IPS-NIHi7 (cell line): ENCODE measurements around the gene CACHD1.
"Not testable (repeated sequence)": the region's sequence is repeated elsewhere in the genome, so short reads cannot be mapped to it uniquely, and the experiment has no call there.

Experiments used
- DNase-seq: peaks from one replicate; pipeline ENCODE4 v3.0.0; 2012; ENCODE audit warnings: mixed read lengths; ENCODE audit errors: extremely low spot score

Gene CACHD1

GRCh38 chr1:64588876-64589275 lies 118.9 kb downstream of the CACHD1 start:
- no peak for DNase-seq

GRCh38 chr1:64590316-64590715 lies 120.4 kb downstream of the CACHD1 start:
- DNase-seq: no peak

GRCh38 chr1:64594446-64594845 lies 124.5 kb downstream of the CACHD1 start:
- no peak for DNase-seq

GRCh38 chr1:64595871-64596515 lies 126.1 kb downstream of the CACHD1 start:
- peak; percentile 15 for DNase-seq

GRCh38 chr1:64597113-64597512 lies 127.2 kb downstream of the CACHD1 start:
- no peak for DNase-seq

GRCh38 chr1:64598100-64598571 lies 128.2 kb downstream of the CACHD1 start:
- peak; percentile 43 for DNase-seq

- no peak for DNase-seq
These were observed 129.3 kb downstream of the CACHD1 start for GRCh38 chr1:64599242-64599641.

- no peak for DNase-seq
These were observed 131.3 kb downstream of the CACHD1 start for GRCh38 chr1:64601207-64601606.

GRCh38 chr1:64608005-64608650 lies 138.2 kb downstream of the CACHD1 start:
- DNase-seq: no peak

- no peak for DNase-seq
These were observed 138.7 kb downstream of the CACHD1 start for GRCh38 chr1:64608651-64609048.

GRCh38 chr1:64610950-64611349 lies 141.0 kb downstream of the CACHD1 start:
- DNase-seq: not testable (repeated sequence)

- DNase-seq: no peak
These were observed 146.1 kb downstream of the CACHD1 start for GRCh38 chr1:64616039-64616438.

GRCh38 chr1:64623750-64624191 lies 153.8 kb downstream of the CACHD1 start:
- no peak for DNase-seq

- DNase-seq: no peak
These were observed 154.3 kb downstream of the CACHD1 start for GRCh38 chr1:64624218-64624713.

GRCh38 chr1:64624808-64625207 lies 154.9 kb downstream of the CACHD1 start:
- DNase-seq: no peak

GRCh38 chr1:64630611-64631010 lies 160.7 kb downstream of the CACHD1 start:
- DNase-seq: no peak

GRCh38 chr1:64631346-64632034 lies 161.6 kb downstream of the CACHD1 start:
- DNase-seq: no peak

GRCh38 chr1:64632936-64633335 lies 163.0 kb downstream of the CACHD1 start:
- DNase-seq: no peak

GRCh38 chr1:64645735-64646134 lies 175.8 kb downstream of the CACHD1 start:
- peak; percentile 17 for DNase-seq

- no peak for DNase-seq
These were observed 180.5 kb downstream of the CACHD1 start for GRCh38 chr1:64650411-64650810.

- DNase-seq: no peak
These were observed 181.9 kb downstream of the CACHD1 start for GRCh38 chr1:64651841-64652240.

- DNase-seq: no peak
These were observed 183.5 kb downstream of the CACHD1 start for GRCh38 chr1:64653466-64653865.
